Coronary artery (tissue), 2 donors: Measurements from ENCODE around the gene TSPAN5.
"Not testable (repeated sequence)": the region's sequence is repeated elsewhere in the genome, so short reads cannot be mapped to it uniquely, and the experiment has no call there.

Source experiments
- DNase-seq: peaks from one replicate; pipeline ENCODE4 v3.0.0-alpha.2; 2017; ENCODE audit warnings: low spot score
- H3K27ac ChIP-seq, 2 donors: fragments of 200-600 bp; sonication (generic); one replicate each; pipeline ENCODE4 v1.5.1; 2016 to 2019
- H3K4me3 ChIP-seq: fragments of 200-600 bp; sonication (generic); 2 replicates; pipeline ENCODE4 v1.5.1; 2016; ENCODE audit warnings: mild to moderate bottlenecking, moderate library complexity
- CTCF ChIP-seq: fragments of 200-600 bp; sonication (generic); IDR thresholded peaks from one replicate; pipeline ENCODE4 v1.5.1; 2019; ENCODE audit warnings: antibody characterized with exemption

Gene TSPAN5

GRCh38 chr4:98658287-98659105 lies at the start of gene TSPAN5:
Gene TSPAN5 (minus strand): TSS chr4:98658611.
- DNase-seq: peak; percentile 78
- TF ChIP-seq CTCF: no peak
- Histone ChIP-seq H3K4me3 (peak within 1 kb of the TSS; percentile 82), H3K27ac (peak within 1 kb of the TSS; percentile 80 to 86)

GRCh38 chr4:98706935-98707334 lies 48.5 kb upstream of the TSPAN5 start:
- H3K27ac ChIP-seq: no peak overlapping the region
- DNase-seq: no peak
- no peak for TF ChIP-seq CTCF
- H3K4me3 ChIP-seq: no peak overlapping the region

- no peak for TF ChIP-seq CTCF
- no peak overlapping the region for H3K27ac ChIP-seq
- H3K4me3 ChIP-seq: no peak overlapping the region
Measured at GRCh38 chr4:98706200-98706813, 47.9 kb upstream of the TSPAN5 start.

GRCh38 chr4:98705586-98705985 lies 47.2 kb upstream of the TSPAN5 start:
- H3K27ac ChIP-seq, H3K4me3 ChIP-seq, DNase-seq: not testable (repeated sequence)

More at GRCh38 chr4:98706200-98706813, 47.9 kb upstream of the TSPAN5 start:
- DNase-seq: no peak

GRCh38 chr4:98700656-98701055 lies 42.2 kb upstream of the TSPAN5 start:
- no peak for DNase-seq
- H3K27ac ChIP-seq: no peak overlapping the region
- TF ChIP-seq CTCF: no peak
- no peak overlapping the region for H3K4me3 ChIP-seq

- DNase-seq: no peak
- Histone ChIP-seq H3K4me3 (no peak overlapping the region), H3K27ac (no peak overlapping the region)
- no peak for TF ChIP-seq CTCF
Measured at GRCh38 chr4:98694076-98694475, 35.7 kb upstream of the TSPAN5 start.

- no peak overlapping the region for H3K27ac ChIP-seq
- no peak for TF ChIP-seq CTCF
- no peak for DNase-seq
- H3K4me3 ChIP-seq: no peak overlapping the region
Measured at GRCh38 chr4:98692411-98692810, 34.0 kb upstream of the TSPAN5 start.
